SK-N-DZ (cell line): ENCODE measurements around the gene MPPED1.

Experiments used
- DNase-seq: peaks from one replicate; pipeline ENCODE4 v3.0.0-alpha.2; 2015; ENCODE audit warnings: low spot score

MPPED1 gene

GRCh38 chr22:43539572-43540528 is 128.0 kb downstream of the MPPED1 start:
- DNase-seq, result no peak

DNA sequence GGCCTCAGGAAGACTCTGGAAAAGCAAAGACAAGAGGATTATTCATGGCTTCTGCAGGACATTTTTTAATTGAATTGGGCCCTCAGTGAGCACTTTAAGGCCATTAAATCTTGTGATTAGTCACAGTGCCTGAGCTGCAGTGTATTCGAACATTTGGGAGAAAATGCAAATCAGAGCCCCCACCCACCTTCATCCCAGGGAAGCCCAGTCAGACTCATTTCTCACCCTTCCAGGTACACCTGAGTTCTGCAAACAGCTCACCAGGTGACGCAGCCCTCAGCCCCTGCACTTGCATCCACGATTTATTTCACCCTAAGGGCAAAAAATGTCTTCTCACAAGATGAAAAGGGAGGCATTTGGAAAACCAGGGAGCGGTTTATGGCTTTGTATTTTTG is 128.7 kb downstream of the MPPED1 start:
- DNase-seq, result no peak

DNA sequence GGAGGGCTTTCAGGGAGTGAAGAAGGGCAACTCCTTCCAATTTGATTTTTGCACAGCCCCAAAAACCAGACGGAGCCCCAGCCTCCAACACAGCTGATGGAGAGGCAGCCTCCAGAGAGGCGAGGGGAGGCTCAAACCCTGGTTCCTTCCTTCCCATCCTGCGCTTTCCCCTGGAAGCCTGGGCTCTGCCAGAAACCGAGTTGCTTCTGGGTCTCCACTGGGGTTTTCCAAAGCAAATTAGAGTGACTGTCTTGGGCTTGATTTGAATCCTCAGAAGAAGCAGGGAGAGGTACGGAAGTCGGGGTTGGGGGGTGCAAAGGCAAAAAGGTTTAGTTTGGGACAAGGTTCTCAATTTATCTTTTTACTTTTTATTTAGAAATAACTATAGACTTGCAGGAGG is 129.2 kb downstream of the MPPED1 start:
- no peak for DNase-seq

- no peak for DNase-seq
Measured at GRCh38 chr22:43541462-43542407, 129.9 kb downstream of the MPPED1 start.

DNA sequence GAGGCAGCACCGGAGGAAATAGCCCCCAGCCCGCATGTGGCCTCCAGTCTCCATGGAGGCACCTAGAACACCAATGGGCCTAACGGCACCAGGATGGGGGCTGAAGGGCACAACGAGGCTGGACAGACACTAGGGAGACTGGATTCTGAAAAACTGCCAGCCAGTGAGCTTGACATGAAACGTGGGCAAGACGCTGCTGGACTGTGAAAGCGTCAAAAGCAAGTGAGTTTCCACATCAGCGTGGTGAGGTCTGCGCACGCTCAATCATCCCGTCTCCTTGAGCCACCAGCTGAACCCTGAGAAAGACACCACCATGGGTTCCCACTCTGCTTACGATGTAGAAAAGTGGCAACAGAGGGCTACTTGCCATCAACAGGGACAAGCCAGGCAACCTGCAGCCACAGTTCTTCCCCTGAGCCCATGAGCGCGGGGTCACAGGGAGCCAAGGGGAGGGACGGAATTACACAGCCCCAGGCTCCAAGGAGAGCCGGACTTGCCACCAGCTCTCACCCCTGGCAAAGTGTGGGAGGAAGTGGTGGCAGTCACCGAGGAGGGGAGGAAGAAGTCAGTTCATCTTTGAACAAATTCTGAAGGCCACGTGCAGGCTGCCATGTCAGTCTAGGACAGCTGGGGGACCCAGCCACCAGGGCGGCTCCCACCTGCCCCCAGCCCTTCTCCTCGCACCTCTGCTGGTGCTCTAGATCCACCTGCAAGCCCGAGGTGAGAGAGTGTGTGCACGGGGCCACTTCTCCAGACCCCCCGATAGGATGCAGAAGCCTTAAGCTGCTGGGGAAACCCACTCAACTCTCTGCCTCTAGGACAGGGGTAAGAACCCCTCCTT is 131.1 kb downstream of the MPPED1 start:
- DNase-seq, result no peak

- DNase-seq, result no peak
Measured at GRCh38 chr22:43543522-43544288, 131.9 kb downstream of the MPPED1 start.

DNA sequence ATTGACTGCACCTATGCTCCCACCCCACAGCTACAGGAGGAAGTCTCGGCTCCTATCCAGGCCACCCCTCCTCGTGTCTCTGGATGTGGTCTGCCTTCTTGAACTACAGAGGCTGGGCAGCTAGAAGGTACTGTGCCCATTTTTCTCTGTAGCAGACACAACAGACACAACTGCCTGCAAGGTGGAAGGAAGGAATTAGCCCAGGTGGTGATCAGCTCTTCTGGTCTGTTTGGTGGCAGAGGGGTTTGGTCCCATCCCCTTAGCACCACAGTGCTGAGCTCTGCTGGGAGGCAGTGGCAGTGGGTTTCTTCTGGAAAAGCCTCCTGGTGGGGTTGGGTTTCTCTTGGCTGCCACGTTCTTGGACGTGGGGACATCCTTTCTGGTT is 132.5 kb downstream of the MPPED1 start:
- no peak for DNase-seq

DNA sequence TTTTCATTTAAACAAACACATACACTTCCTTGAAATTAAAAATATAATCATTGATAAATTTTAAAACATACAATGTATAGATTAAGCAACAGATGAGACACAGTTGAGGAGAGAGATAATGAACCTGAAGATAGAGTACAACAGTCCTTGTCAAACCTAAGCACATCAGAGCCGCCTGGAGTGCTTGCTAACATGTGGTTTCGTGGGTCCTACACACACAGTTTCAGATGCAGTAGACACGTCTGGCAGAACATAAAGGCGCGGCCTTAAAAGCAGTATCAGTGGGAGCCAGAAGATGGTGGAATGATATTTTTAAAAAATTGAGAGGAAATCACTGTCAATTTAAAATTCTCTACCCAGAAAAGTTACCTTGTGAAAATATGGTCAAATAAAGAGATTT is 134.4 kb downstream of the MPPED1 start:
- DNase-seq, result no peak

- DNase-seq, result no peak
Measured at GRCh38 chr22:43550024-43550620, 138.3 kb downstream of the MPPED1 start.

- DNase-seq, result no peak
Measured at GRCh38 chr22:43550672-43551071, 138.9 kb downstream of the MPPED1 start.

- DNase-seq, result no peak
Measured at GRCh38 chr22:43553451-43554258, 141.8 kb downstream of the MPPED1 start.

DNA sequence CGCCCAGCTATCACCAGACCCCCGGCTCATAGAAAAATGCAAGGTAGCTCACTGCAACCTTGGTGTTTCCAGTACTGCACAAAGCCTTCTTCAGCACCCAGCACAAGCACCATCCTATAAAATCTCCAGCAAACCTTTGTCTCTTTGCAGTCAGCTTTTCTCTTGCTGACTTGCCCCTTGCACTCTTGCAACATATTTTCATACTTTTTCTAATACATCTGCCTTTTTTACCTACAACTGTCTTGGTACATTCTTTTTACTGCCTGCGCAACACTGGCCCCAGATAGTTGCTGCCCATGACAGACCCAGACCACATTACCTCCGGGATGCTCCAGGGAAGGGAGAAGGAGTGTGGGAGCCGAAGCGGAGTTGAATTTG is 142.4 kb downstream of the MPPED1 start:
- DNase-seq, result no peak

- no peak for DNase-seq
Measured at GRCh38 chr22:43554694-43555365, 143.0 kb downstream of the MPPED1 start.

- no peak for DNase-seq
Measured at GRCh38 chr22:43555561-43556515, 144.0 kb downstream of the MPPED1 start.
